IMR-90 (cell line): Measurements from ENCODE around the gene TNS3. TPM values are rescaled to one million over a fixed set of nuclear protein-coding genes. Genes with fewer than 3 reads are reported as not detected.

ENCODE experiments used
- ATAC-seq: fragments of 200-7000 bp; cut with Tn5 transposase; 2 replicates; pipeline ENCODE4 v1.9.1; 2020; ENCODE audit warnings: low read depth, mild to moderate bottlenecking, moderate library complexity
- BruUV-seq: library from RNA; stranded (reverse); fragments of 400-500 nt; replicated peaks from 2 replicates; lab custom pipeline; 2021; lab: Mats Ljungman, UMichigan
- CTCF ChIA-PET: fragments of 300-600 bp; formaldehyde crosslinking; extraction: SDS; loops from one replicate; lab custom pipeline; 2021; ENCODE audit warnings: antibody characterized with exemption; lab: Yijun Ruan, JAX
- POLR2A ChIA-PET: fragments of 300-600 bp; sonication (Branson Sonifier 250); formaldehyde crosslinking; loops from one replicate; lab custom pipeline; 2022; ENCODE audit warnings: antibody characterized with exemption; ENCODE audit not compliant: unreplicated experiment; lab: Charles Lee
- DNase-seq: peaks from one replicate; pipeline ENCODE4 v3.0.0; 2013
- H2AFZ ChIP-seq: replicated peaks from 2 replicates; pipeline ENCODE3; 2013; ENCODE audit warnings: low read length, mild to moderate bottlenecking; ENCODE audit not compliant: poor library complexity
- H2AK5ac ChIP-seq: 2 replicates; pipeline ENCODE4 v1.6.1; 2013; ENCODE audit warnings: low read depth, low read length, inconsistent platforms
- H2AK9ac ChIP-seq: replicated peaks from 2 replicates; pipeline ENCODE3; 2013; ENCODE audit warnings: mild to moderate bottlenecking, low read depth, low read length, moderate library complexity; ENCODE audit not compliant: poor library complexity
- H2BK120ac ChIP-seq: 2 replicates; pipeline ENCODE4 v1.6.1; 2013; ENCODE audit warnings: low read depth, low read length, inconsistent platforms
- H2BK15ac ChIP-seq: 3 replicates; pipeline ENCODE4 v1.6.1; 2013; ENCODE audit warnings: low read depth, low read length, inconsistent platforms
- H2BK20ac ChIP-seq: 2 replicates; pipeline ENCODE4 v1.6.1; 2013; ENCODE audit warnings: low read depth, mild to moderate bottlenecking, inconsistent platforms, low read length, moderate library complexity
- H2BK5ac ChIP-seq: 2 replicates; pipeline ENCODE4 v1.6.1; 2013; ENCODE audit warnings: mild to moderate bottlenecking, low read depth, low read length, inconsistent platforms; ENCODE audit not compliant: poor library complexity, severe bottlenecking
- H3K14ac ChIP-seq: replicated peaks from 2 replicates; pipeline ENCODE4 v1.6.1; 2013; ENCODE audit warnings: low read depth, low read length, inconsistent platforms
- H3K18ac ChIP-seq: 2 replicates; pipeline ENCODE4 v1.6.1; 2013; ENCODE audit warnings: low read depth, low read length, control low read depth
- H3K23ac ChIP-seq: 2 replicates; pipeline ENCODE4 v1.6.1; 2013; ENCODE audit warnings: low read depth, low read length, inconsistent platforms
- H3K27ac ChIP-seq: 2 replicates; pipeline ENCODE4 v1.5.1; 2013; ENCODE audit warnings: mild to moderate bottlenecking, control low read depth, low read length; ENCODE audit not compliant: insufficient read depth
- H3K27me3 ChIP-seq: 2 replicates; pipeline ENCODE4 v1.6.1; 2013; ENCODE audit warnings: low read length; ENCODE audit not compliant: control insufficient read depth, insufficient read depth
- H3K36me3 ChIP-seq: 2 replicates; pipeline ENCODE4 v1.6.1; 2013; ENCODE audit warnings: low read length, mixed read lengths; ENCODE audit not compliant: control insufficient read depth, insufficient read depth
- H3K4ac ChIP-seq: 2 replicates; pipeline ENCODE4 v1.6.1; 2013; ENCODE audit warnings: low read depth, low read length, inconsistent platforms
- H3K4me1 ChIP-seq: 2 replicates; pipeline ENCODE4 v1.6.1; 2013; ENCODE audit warnings: low read length, mixed read lengths; ENCODE audit not compliant: control insufficient read depth, insufficient read depth
- H3K4me2 ChIP-seq: 2 replicates; pipeline ENCODE4 v1.6.1; 2013; ENCODE audit warnings: low read depth, mild to moderate bottlenecking, control low read depth, low read length, moderate library complexity
- H3K4me3 ChIP-seq: 2 replicates; pipeline ENCODE4 v1.5.1; 2013; ENCODE audit warnings: low read depth, mild to moderate bottlenecking, control low read depth, low read length, moderate library complexity; ENCODE audit not compliant: insufficient read depth
- H3K56ac ChIP-seq: 2 replicates; pipeline ENCODE4 v1.6.1; 2013; ENCODE audit warnings: low read length, inconsistent platforms; ENCODE audit not compliant: insufficient read depth; ENCODE audit errors: extremely low read depth
- H3K79me1 ChIP-seq, 2 experiments: 2 replicates each; pipeline ENCODE4 v1.6.1; 2013; ENCODE audit warnings: low read length in 2 of 2, inconsistent platforms in 1 of 2, low read depth in 1 of 2
- H3K9ac ChIP-seq: 2 replicates; pipeline ENCODE4 v1.6.1; 2013; ENCODE audit warnings: low read depth, low read length, control low read depth
- H3K9me1 ChIP-seq: 2 replicates; pipeline ENCODE4 v1.6.1; 2013; ENCODE audit warnings: low read length, inconsistent platforms; ENCODE audit not compliant: insufficient read depth
- H3K9me3 ChIP-seq: 2 replicates; pipeline ENCODE4 v1.6.1; 2013; ENCODE audit warnings: low read length; ENCODE audit not compliant: control insufficient read depth, insufficient read depth
- H4K20me1 ChIP-seq: 2 replicates; pipeline ENCODE4 v1.6.1; 2013; ENCODE audit warnings: low read length, inconsistent platforms; ENCODE audit not compliant: insufficient read depth
- H4K5ac ChIP-seq: 2 replicates; pipeline ENCODE4 v1.6.1; 2013; ENCODE audit warnings: mild to moderate bottlenecking, low read depth, low read length, control low read depth
- H4K8ac ChIP-seq, 2 experiments: 2 replicates each; pipeline ENCODE4 v1.6.1; 2013; ENCODE audit warnings: low read depth in 2 of 2, low read length in 2 of 2, control low read depth in 1 of 2, inconsistent platforms in 1 of 2
- H4K91ac ChIP-seq: 2 replicates; pipeline ENCODE4 v1.6.1; 2013; ENCODE audit warnings: low read depth, low read length, inconsistent platforms; ENCODE audit not compliant: insufficient read depth
- BHLHE40 ChIP-seq: fragments of 150-350 bp; IDR thresholded peaks from 2 replicates; pipeline ENCODE4 v1.6.1; 2016; ENCODE audit warnings: mild to moderate bottlenecking, low read depth, low read length
- CEBPB ChIP-seq: IDR thresholded peaks from 2 replicates; pipeline ENCODE4 v1.6.1; 2012; ENCODE audit warnings: low read depth, low read length, improper control_type of control experiment
- CHD1 ChIP-seq: IDR thresholded peaks from 2 replicates; pipeline ENCODE4 v1.6.1; 2012; ENCODE audit warnings: low read depth, low read length, improper control_type of control experiment
- FOS ChIP-seq: fragments of 150-350 bp; IDR thresholded peaks from 2 replicates; pipeline ENCODE4 v1.6.1; 2016; ENCODE audit warnings: low read depth, low read length
- MAFK ChIP-seq: IDR thresholded peaks from 2 replicates; pipeline ENCODE4 v1.6.1; 2012; ENCODE audit warnings: low read depth, low read length, improper control_type of control experiment
- MAZ ChIP-seq: IDR thresholded peaks from 2 replicates; pipeline ENCODE4 v1.6.1; 2012; ENCODE audit warnings: low read depth, mild to moderate bottlenecking, low read length, improper control_type of control experiment, moderate library complexity, borderline replicate concordance
- MXI1 ChIP-seq: IDR thresholded peaks from 2 replicates; pipeline ENCODE4 v1.6.1; 2012; ENCODE audit warnings: low read depth, mild to moderate bottlenecking, low read length, moderate library complexity, borderline replicate concordance
- NFE2L2 ChIP-seq: fragments of 150-350 bp; IDR thresholded peaks from 2 replicates; pipeline ENCODE4 v1.6.1; 2016; ENCODE audit warnings: low read depth, mild to moderate bottlenecking, low read length
- POLR2A ChIP-seq: IDR thresholded peaks from 2 replicates; pipeline ENCODE4 v1.6.1; 2012; ENCODE audit warnings: mild to moderate bottlenecking, low read depth, low read length
- RAD21 ChIP-seq: IDR thresholded peaks from 2 replicates; pipeline ENCODE4 v1.6.1; 2012; ENCODE audit warnings: low read length, improper control_type of control experiment
- RCOR1 ChIP-seq: IDR thresholded peaks from 2 replicates; pipeline ENCODE4 v1.6.1; 2012; ENCODE audit warnings: mild to moderate bottlenecking, low read length, improper control_type of control experiment; ENCODE audit not compliant: insufficient replicate concordance
- RFX5 ChIP-seq: IDR thresholded peaks from 2 replicates; pipeline ENCODE4 v1.8.0; 2012; ENCODE audit warnings: low read depth, mild to moderate bottlenecking, low read length, moderate library complexity
- SMC3 ChIP-seq: fragments of 150-350 bp; IDR thresholded peaks from 2 replicates; pipeline ENCODE4 v1.6.1; 2016; ENCODE audit warnings: low read depth, mild to moderate bottlenecking, antibody characterized with exemption, low read length, moderate library complexity
- WGBS, 2 experiments: methylation state at CpG; one replicate each; pipeline versions ENCODE4 v1.1.5 to v1.1.7; 2013; ENCODE audit warnings: missing lambda C conversion rate in 2 of 2; ENCODE audit not compliant: insufficient read length in 1 of 2; ENCODE audit errors: extremely low coverage in 2 of 2; 5-methylcytosine and 5-hydroxymethylcytosine counted together
- dilution Hi-C: fragments of 300-500 bp; cut with HindIII; formaldehyde crosslinking; loops from one replicate; pipeline ENCODE4 v1.14.3; 2018; ENCODE audit warnings: low sequenced_read_pairs; ENCODE audit not compliant: unreplicated experiment
- in situ Hi-C: fragments of 300-500 bp; cut with MboI; formaldehyde crosslinking; loops from 3 replicates; pipeline ENCODE4 v1.14.3; 2019; ENCODE audit warnings: low sequenced_read_pairs, inconsistent platforms, mixed read lengths
- intact Hi-C: fragments of 100-400 bp; cut with micrococcal nuclease; formaldehyde crosslinking; loops from 2 replicates; pipeline ENCODE4 v1.10.0; 2022
- polyA plus RNA-seq, 3 experiments: library from polyadenylated mRNA; depleted of rRNA; stranded (reverse); fragments of >200 nt; gene quantifications; 2 replicates each; pipeline ENCODE4 v1.2.3, GENCODE V29; 2012; ENCODE audit warnings: low replicate concordance in 1 of 3
- total RNA-seq: library from RNA; depleted of rRNA; stranded (reverse); fragments of >200 nt; gene quantifications from 2 replicates; pipeline ENCODE4 v1.2.3, GENCODE V29; 2012
- TF ChIP-seq, protein P1 (sequence below): fragments of 150-350 bp; IDR thresholded peaks from 2 replicates; pipeline ENCODE4 v1.6.1; 2016; ENCODE audit warnings: low read depth, mild to moderate bottlenecking, low read length, moderate library complexity, borderline replicate concordance
- TF ChIP-seq, protein P2 (sequence below): conservative IDR thresholded peaks from 2 replicates; pipeline ENCODE4 v1.5.1; 2012; ENCODE audit warnings: mild to moderate bottlenecking, low read depth, low read length, improper control_type of control experiment
- TF ChIP-seq, protein P3 (sequence below): fragments of 150-350 bp; IDR thresholded peaks from 2 replicates; pipeline ENCODE4 v1.6.1; 2017; ENCODE audit warnings: mild to moderate bottlenecking, antibody characterized with exemption, low read length, low read depth

The TNS3 gene
- total and polyA plus RNA-seq, 2 of the 4 experiments (the other 2 are of a cell fraction) = 64.3 to 79.2 TPM

DNA sequence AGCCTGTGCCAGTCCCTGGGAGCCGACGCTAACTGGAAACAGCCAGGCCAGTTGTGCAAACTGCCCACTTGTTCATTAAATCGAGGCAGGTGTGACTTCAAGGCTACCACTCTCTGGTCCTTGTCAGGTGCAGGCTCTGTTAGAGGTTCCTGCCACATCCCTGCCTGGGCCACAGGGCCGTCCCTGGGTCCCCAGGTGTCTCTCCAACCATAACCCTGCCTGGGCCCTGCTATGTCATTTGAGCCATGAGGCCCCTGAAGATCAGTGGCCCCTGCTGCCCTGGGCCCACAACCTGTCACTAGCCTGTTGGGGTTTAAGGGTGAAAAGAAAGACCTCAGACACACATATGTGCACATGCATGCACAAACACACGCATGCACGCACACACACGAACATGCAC is 326.9 kb downstream of the TNS3 start:
- POLR2A ChIA-PET = no interaction called here
- intact Hi-C loops = loop anchor here (2.0 kb wide), 1 partner anchor 1332 kb away; no protein-coding TSS in a partner anchor
- WGBS, 2 experiments = 81% methylated on average over 4 of the region's 7 CpGs; no CpG with 5 or more reads in 1 of the 2 experiments
- Histone ChIP-seq H3K56ac (no peak overlapping the region), H3K14ac (no peak overlapping the region), H2AFZ (no peak overlapping the region), H4K91ac (no peak overlapping the region), H3K4me2 (no peak overlapping the region), H3K36me3 (no peaks in the 10 kb centered on the region), H3K4me3 (no peak overlapping the region), H4K20me1 (no peaks in the 10 kb centered on the region; the same call in 1 of the 2 replicates), H2BK20ac (0 out of 2 replicates have a peak overlapping the region, but pooled peaks have one; percentile 78), H2BK120ac (no peak overlapping the region), H2BK5ac (no peak overlapping the region), H3K9me1 (peaks cover 4% of the 10 kb centered on the region; the same call in 1 of the 2 replicates), H3K4me1 (peaks cover 6% of the 10 kb centered on the region), H3K27me3 (no peaks in the 10 kb centered on the region), H3K18ac (no peak overlapping the region), H3K27ac (no peak overlapping the region), H3K23ac (peak overlapping the region; percentile 86), H4K5ac (no peak overlapping the region), H3K4ac (peak overlapping the region; percentile 83; the same call in 1 of the 2 replicates), H4K8ac (peak overlapping the region in 1 of 2 experiments; percentile 75; a peak in 1 of 4 replicates), H2BK15ac (no peak overlapping the region; the same call in 2 of the 3 replicates), H2AK9ac (no peak overlapping the region), H3K79me1 (peaks cover 0 to 4% of the 10 kb centered on the region in 2 experiments; a peak in 1 of 4 replicates), H3K9ac (no peak overlapping the region), H3K9me3 (no peaks in the 10 kb centered on the region), H2AK5ac (peak overlapping the region; percentile 68; the same call in 1 of the 2 replicates)
- CTCF ChIA-PET = interaction anchor here (0.6 to 1.5 kb wide), 3 partner anchors 11 to 559 kb away, joined by 3 to 13 read pairs (median 4); no protein-coding TSS in a partner anchor
- no peak for DNase-seq
- dilution Hi-C loops = no loop called here
- ATAC-seq = no peak
- TF ChIP-seq NFE2L2 (no peak), CHD1 (no peak), SMC3 (no peak), MXI1 (no peak), RFX5 (no peak), CEBPB (no peak), FOS (no peak), MAFK (no peak), POLR2A (no peak), MAZ (no peak), RCOR1 (no peak), RAD21 (no peak), BHLHE40 (no peak)
- TF ChIP-seq, protein P1, sequence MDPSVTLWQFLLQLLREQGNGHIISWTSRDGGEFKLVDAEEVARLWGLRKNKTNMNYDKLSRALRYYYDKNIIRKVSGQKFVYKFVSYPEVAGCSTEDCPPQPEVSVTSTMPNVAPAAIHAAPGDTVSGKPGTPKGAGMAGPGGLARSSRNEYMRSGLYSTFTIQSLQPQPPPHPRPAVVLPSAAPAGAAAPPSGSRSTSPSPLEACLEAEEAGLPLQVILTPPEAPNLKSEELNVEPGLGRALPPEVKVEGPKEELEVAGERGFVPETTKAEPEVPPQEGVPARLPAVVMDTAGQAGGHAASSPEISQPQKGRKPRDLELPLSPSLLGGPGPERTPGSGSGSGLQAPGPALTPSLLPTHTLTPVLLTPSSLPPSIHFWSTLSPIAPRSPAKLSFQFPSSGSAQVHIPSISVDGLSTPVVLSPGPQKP = no peak
- TF ChIP-seq, protein P2, sequence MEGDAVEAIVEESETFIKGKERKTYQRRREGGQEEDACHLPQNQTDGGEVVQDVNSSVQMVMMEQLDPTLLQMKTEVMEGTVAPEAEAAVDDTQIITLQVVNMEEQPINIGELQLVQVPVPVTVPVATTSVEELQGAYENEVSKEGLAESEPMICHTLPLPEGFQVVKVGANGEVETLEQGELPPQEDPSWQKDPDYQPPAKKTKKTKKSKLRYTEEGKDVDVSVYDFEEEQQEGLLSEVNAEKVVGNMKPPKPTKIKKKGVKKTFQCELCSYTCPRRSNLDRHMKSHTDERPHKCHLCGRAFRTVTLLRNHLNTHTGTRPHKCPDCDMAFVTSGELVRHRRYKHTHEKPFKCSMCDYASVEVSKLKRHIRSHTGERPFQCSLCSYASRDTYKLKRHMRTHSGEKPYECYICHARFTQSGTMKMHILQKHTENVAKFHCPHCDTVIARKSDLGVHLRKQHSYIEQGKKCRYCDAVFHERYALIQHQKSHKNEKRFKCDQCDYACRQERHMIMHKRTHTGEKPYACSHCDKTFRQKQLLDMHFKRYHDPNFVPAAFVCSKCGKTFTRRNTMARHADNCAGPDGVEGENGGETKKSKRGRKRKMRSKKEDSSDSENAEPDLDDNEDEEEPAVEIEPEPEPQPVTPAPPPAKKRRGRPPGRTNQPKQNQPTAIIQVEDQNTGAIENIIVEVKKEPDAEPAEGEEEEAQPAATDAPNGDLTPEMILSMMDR = no peak
- TF ChIP-seq, protein P3, sequence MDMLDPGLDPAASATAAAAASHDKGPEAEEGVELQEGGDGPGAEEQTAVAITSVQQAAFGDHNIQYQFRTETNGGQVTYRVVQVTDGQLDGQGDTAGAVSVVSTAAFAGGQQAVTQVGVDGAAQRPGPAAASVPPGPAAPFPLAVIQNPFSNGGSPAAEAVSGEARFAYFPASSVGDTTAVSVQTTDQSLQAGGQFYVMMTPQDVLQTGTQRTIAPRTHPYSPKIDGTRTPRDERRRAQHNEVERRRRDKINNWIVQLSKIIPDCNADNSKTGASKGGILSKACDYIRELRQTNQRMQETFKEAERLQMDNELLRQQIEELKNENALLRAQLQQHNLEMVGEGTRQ = no peak
- BruUV-seq = no TSS peak
- in situ Hi-C loops = loop anchor here (25.0 kb wide), 1 partner anchor 857 kb away; no protein-coding TSS in a partner anchor
